Measurements from ENCODE around the gene TNFRSF21.
"Not testable (repeated sequence)": the region's sequence is repeated elsewhere in the genome, so short reads cannot be mapped to it uniquely, and the experiment has no call there.

TNFRSF21 gene, protein sequence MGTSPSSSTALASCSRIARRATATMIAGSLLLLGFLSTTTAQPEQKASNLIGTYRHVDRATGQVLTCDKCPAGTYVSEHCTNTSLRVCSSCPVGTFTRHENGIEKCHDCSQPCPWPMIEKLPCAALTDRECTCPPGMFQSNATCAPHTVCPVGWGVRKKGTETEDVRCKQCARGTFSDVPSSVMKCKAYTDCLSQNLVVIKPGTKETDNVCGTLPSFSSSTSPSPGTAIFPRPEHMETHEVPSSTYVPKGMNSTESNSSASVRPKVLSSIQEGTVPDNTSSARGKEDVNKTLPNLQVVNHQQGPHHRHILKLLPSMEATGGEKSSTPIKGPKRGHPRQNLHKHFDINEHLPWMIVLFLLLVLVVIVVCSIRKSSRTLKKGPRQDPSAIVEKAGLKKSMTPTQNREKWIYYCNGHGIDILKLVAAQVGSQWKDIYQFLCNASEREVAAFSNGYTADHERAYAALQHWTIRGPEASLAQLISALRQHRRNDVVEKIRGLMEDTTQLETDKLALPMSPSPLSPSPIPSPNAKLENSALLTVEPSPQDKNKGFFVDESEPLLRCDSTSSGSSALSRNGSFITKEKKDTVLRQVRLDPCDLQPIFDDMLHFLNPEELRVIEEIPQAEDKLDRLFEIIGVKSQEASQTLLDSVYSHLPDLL

DNA sequence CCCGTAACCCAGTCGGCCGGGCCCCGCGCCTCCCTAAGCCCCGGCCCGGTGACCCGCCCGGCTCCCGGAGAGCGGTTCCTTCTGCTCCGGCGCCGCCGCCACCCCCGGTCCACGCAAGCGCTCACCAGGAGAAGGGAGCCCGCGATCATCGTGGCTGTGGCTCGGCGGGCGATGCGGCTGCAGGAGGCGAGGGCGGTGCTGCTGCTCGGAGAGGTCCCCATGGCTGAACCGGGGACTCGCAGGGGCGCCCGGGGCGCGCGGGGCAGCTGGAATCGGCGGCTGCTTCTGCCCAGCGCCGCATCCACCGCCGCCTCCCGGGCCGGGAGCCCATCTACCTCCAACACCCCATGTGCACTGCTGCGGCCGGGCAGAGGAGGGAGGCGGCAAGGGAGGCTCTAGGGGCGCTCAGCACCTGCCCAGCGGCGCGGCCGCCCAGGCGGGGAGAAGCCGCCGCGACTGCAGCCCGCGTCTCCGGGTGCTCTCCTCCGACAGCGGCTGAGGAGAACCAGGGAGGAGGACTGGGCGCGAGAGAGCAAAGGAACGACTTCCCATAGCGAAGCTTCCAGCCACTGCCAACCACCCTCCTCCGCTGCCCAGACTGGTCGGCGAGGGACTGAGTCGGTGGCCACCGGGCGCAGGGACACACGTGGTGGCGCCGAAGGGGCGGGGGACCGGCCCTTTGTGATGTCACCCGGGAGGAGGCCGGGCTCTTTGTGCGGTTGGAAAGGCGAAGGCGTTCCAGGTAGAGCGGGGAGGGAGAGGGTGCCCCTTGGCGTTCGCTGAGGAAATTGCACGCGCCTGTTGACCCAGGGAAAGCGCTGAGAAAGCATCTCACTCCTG lies at the start of gene TNFRSF21:
Gene TNFRSF21 (minus strand): TSS at position 615 of the 840 bp plus-strand sequence. CDS start 394 bp downstream, at position 221.
- peak; percentile 77 for DNase-seq (ENCODE audit: low read depth, low spot score)

DNA sequence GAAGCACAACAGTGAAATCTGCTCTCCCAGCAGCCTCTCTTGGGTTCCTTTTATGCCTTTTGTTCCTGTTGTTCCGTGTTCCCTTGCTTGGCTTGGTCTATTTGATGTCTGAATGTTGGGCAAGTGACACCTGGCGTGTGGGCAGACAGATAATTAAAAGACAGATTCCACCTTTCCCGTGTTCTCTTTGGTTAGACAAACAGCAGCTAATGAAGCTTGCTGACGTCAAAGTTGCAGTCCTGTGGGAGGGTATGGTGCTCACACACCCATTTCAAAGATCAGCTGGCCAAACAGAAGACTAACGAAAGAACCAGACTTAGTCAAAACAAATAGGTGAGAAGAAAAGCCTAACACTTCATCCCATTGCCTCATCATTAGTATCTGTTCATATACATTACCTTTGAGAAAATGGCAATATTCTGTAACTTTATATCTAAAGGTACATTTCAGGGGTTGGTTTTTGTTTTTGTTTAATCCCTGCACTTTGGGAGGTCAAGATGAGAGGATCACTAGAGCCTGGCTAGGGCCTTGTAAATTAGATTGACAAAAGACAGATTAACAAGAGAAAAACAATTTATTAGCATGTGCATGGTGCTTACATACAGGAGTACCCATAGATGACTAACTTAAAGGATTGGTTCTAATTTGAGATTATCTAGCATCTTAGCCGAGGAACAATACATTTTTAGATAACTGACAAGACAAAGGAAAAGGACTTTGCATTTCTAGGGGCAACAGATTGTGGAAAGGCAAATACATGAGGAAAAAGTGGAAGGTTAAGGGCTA lies 48.9 kb upstream of the TNFRSF21 start:
- DNase-seq (ENCODE audit: low read depth, low spot score), result no peak

DNA sequence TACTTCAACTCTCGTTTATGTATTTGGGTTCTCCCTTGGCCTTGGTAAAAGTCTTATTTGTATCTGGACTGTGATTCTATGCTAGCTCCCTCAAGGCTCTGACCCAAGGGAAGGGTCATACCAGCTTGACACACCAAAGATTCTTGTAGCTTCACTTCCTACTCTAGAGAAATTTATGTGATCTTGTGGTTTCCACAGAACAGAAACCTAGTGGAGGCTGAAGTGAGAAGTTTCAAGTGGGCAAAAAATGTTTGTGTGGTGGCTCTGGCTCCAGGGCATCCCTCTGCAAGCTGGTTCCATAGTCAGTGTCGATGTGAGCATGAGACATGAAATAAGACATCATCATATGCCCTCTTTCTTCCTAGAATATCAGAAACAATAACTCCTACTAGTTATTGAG lies 48.1 kb upstream of the TNFRSF21 start:
- no peak for DNase-seq (ENCODE audit: low read depth, low spot score)

DNA sequence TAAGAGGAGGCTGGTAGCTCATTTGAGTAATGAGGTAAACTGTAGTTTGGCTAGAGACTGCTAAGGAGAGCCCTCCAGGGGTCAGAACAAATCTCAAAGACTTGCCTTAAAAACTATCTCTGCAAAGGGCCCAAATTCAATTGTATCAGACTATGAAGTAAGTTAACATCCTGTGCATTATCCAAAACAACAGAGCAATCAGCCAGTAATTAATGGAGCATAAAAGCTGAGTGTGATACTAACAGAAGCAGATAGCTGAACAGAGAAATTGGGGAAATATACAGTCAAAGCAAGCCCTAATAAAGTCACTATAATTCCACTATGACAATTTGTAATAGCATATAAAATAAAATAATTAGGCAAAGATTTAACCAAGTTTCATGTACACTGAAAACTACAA lies 45.8 kb upstream of the TNFRSF21 start:
- no peak for DNase-seq (ENCODE audit: low read depth, low spot score)

DNA sequence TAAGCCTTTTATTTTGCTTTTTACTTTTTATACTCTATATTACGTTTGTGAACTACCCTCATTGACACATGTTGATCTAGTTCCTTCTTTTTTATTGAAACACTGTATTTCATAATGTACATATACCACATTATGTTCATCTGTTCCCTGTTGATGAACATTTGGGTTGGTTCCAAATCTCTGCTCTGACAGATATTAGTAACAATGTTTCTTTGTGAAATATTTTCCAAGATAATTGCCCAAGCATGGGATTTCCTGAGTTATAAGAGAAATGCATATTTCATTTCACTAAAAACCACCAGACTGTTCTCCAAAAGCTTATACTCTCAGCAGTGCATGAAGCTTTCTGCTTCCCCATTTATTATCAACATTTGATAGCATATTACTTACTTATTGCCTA lies 44.2 kb upstream of the TNFRSF21 start:
- no peak for DNase-seq (ENCODE audit: low read depth, low spot score)

DNA sequence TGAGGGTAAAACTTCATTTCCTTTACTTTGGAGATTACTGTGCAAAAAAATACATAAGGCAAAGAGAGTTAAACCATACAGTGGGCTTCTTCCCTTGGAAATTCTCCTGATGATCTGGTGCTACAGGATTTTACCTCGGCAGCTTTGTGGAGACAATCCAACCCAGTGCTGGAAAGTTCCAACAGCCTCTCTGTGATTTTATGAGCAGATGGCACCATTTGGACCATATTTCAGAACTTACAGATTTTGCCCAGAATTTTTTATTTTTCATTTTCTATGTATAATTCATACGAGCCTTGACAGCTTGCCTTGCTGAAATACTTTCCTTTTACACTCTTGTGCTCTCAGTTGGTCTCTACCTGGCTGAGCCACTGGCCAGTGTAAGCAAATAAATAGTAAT lies 43.3 kb upstream of the TNFRSF21 start:
- no peak for DNase-seq (ENCODE audit: low read depth, low spot score)

DNA sequence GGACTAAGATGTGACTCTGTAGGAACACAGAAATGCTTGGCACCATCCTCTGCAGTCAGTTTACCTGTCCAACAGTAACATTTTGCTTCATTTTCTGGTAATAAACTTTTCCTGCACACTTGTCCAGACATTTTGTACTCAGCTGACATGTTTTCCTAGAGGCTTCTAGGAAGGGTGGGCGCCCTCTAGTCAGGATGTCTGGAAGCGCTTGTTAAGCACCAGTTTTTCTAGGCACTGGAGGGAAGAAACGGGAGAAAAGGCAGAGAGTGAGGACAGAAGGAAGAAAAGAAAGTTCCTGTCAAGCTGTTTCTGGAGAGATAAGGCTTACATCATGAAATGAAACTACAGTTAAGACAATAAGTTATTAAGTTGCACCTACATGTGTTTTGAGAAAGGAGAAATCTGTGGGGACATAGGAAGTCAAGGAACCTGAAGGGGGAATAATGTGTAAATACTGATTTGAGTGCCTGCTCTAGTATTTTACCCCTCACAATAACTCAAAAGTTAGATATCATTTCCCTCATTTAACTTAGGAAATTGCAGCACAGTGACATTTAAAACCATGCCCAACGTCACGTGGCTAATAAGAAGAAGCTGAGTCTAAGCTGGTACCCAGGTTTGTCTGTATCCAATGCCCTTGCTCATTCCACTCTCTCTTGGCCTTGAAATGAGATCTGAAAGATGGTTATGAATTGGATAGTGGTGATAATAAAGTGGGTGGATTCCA lies 42.7 kb upstream of the TNFRSF21 start:
- no peak for DNase-seq (ENCODE audit: low read depth, low spot score)

DNA sequence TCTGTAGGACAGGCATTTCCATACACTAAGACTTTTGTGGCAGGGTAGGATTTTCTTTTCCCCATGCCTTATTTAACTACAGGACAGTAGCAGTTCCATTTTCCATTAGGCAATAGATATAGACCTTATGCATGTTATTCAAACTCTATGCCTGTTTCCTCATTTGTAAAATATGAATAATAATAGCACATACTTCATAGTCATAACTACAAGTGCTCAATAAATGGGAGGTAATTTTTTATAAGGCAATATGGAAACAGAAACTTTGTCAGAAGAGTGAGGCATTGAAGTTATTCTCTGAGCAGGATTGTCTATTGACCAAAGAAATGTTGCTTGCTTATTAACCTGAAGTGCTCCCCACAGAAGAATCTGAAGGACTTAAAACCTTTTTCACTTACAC lies 41.9 kb upstream of the TNFRSF21 start:
- no peak for DNase-seq (ENCODE audit: low read depth, low spot score)

DNA sequence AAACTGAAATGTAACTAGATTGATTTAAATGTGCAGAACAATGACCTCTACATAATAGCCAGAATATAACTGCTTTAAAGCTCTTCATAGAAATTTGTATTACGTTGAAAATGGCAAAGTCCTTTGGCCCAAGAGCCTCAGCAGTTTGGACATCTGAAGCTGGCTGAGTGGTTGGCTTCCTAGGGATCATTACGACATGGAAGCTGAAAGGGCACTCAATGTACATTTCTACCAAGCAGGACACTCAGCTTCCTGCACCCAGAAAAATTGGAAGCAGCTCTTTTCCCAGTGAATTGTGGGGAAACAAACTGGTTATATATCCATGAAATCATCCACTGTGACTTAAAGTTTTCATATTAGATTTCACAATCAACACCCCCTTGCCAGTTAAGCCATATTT lies 40.2 kb upstream of the TNFRSF21 start:
- DNase-seq (ENCODE audit: low read depth, low spot score), result no peak

DNA sequence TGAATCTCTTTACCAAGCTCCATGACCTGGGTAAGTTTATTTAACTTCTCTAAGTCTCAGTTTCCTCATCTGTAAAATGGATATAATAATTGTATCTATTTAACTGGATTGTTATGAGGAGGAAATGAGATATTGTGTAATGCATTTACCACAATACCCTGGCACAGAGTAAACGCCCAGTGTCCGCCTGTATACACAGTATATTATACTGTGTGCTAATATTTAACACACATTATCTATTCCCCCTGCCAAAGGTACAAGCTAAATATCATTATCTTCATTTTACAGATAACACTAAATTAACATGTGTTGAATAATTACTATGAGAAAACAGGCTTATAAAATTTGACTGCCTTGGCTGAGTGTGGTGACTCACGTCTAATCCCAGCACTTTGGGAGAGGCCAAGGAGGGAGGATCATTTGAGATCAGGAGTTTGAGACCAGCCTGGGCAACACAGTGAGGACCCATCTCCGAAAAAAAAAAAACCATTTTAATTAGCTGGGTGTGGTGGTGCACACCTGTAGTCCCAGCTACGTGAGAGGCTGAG lies 38.7 kb upstream of the TNFRSF21 start:
- no peak for DNase-seq (ENCODE audit: low read depth, low spot score)

DNA sequence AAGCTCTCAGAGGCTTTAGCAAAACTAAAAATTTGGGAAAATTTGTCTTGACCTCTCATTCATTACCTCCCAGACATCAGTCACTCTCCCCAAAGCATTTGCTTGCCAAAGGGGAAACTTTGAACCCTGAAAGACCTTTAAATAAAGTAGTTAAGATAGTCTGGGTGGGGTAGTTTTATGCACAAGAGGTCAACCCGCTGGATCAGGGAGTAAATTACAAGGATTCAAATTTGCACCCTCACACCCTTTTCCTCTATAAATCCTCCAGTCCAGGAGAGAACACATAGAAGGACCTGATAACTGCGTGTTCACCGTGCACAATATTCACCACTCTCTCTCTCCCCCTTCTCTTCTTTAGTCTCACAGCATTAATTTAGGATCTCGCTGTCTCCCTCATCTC lies 36.1 kb upstream of the TNFRSF21 start:
- DNase-seq (ENCODE audit: low read depth, low spot score), result no peak

DNA sequence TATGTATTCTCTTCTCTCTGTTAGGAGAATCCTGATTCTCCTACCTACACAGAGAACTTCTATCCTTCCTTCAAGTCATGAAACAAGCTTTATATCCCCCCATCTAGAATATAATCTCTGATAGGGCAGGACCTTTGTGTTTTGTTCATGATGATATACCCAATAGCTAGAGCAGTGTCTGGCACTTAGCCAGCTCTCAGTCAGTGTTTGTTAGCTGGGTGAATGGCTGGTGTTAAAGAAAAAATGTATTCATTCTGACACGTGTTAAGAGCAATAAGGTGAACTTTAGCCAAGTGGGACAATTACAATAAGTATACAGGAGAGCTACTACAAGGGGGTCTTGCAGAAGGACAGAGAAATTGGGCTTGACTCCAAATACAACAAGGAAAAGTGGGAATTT lies 34.3 kb upstream of the TNFRSF21 start:
- no peak for DNase-seq (ENCODE audit: low read depth, low spot score)

DNA sequence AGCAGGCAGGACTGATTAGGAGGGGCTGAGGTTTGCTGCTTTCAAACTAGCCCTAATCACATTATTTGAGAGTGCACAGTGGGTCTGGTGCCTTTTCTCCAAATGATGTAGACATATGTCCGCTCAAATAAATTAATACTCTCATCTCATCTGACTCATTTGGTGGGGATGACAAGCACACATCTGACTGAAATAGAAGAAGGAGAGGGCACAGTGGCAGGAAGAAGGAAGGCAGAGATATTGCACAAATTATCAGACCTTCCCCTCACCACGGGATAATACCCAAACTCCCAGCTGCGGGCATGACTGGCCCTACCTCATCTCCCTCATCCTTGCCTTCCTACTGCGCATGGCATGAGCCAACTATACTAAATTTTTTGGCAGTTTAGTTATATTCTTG lies 33.9 kb upstream of the TNFRSF21 start:
- DNase-seq (ENCODE audit: low read depth, low spot score), result no peak

DNA sequence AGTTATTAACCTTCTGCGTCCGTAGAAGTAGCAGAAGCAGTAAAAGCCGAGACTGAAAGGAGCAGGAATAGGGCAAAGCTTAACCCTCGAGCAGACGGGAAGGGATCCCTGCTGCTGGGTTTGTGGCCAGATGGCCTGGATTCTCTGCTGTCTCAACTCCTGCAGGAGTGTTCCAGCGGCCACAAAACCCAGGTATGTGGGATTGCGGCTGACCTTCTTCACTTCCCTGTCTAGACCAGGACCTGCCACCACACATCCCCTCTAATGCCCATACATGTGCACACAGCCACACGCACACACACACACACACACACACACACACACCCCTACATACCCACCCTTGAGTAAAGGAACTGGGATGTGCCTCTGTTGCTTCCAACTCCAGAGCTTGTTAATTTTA lies 33.1 kb upstream of the TNFRSF21 start:
- no peak for DNase-seq (ENCODE audit: low read depth, low spot score)

DNA sequence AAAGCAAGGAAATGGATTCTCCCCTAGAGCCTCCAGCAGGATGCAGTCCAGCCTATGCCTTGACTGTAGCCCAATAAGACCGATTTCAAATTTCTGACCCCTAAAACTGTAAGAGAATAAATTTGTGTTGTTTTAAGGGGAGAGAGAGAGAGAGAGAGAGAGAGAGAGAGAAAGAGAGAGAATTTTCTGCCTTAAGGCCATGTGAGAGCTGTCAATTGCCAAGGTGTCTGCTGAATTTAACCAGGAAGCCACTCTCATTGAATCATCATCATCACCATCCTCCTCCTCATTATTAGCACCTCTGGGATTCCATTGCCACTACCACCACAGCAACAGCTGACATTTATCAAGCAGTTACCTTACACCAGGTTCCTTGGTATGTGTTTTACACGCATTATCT lies 27.8 kb upstream of the TNFRSF21 start:
- no peak for DNase-seq (ENCODE audit: low read depth, low spot score)

DNA sequence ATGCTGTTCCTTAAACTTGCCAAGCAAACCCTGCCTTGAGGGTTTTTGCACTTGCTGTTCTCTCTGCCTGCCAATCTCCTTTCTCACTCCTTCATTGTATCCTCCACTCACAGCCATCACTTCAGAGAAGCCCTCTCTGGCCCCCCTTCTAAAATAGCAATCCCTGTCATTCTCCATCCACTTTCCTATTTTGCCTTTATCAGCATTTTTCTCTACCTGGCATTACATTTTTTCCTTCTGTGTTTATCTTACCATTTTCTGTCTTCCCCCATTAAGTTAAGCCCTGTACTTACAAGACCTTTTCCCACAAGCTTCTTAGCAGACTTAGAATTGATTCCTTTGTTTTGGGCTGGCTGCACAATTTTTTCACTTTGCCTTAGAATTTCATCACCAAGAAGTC lies 26.6 kb upstream of the TNFRSF21 start:
- no peak for DNase-seq (ENCODE audit: low read depth, low spot score)

DNA sequence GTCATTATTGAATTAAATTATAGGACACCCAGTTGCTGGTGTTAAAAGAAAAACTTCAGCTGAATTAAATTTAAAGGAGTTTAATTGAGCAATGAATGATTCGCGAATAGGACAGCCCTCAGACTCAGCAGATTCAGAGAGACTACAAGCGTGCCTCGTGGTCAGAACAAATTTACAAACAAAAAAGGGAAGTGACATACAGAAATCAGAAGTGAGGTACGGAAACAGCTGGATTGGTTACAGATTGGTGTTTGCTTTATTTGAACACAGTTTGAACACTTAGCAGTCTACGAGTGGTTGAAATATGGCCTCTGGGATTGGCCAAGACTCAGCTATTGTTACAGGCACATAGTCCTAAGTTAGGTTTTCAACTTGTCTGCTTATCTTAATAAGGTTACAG lies 25.8 kb upstream of the TNFRSF21 start:
- DNase-seq (ENCODE audit: low read depth, low spot score), result no peak

DNA sequence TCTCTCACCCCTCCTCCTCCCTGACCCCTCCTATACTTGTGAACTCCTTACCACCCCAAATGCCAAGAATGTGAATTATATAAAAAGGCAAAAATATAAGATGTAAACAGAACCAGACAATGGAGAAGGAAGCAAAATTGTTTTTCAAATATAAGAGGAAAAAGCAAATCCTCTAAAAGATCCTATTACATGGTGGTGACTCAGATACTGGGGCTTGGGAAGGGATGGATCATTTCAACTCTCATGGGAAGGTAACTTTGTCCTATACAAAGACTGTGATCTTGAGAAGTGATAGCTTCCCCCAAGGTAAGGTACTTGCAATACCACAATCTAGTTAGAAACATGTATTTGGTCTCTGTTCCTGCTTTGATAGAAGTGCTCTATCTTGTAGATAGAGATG lies 24.6 kb upstream of the TNFRSF21 start:
- DNase-seq (ENCODE audit: low read depth, low spot score), result no peak

DNA sequence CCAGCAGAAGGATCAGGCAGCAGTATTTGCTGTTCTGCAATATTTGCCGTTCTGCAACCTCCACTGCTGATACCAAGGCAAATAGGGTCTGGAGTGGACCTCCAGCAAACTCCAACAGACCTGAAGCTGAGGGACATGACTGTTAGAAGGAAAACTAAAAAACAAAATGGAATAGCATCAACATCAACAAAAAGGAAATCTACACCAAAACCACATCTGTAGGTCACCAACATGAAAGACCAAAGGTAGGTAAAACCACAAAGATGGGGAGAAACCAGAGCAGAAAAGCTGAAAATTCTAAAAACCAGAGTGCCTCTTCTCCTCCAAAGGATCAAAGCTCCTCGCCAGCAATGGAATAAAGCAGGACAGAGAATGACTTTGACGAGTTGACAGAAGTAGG lies 18.9 kb upstream of the TNFRSF21 start:
- not testable (repeated sequence) for DNase-seq (ENCODE audit: low read depth, low spot score)

DNA sequence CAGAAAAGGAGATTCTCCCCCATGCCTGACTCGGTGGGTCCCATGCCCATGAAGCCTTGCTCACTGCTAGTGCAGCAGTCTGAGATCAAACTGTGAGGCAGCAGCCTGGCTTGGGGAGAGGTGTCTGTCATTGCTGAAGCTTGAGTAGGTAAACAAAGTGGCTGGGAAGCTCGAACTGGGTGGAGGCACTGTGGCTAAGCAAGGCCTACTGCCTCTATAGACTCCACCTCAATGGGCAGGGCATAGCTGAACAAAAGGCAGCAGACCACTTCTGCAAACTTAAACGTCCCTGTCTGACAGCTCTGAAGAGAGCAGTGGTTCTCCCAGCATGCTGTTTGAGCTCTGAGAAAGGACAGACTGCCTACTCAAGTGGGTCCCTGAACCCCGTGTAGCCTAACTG lies 18.4 kb upstream of the TNFRSF21 start:
- DNase-seq (ENCODE audit: low read depth, low spot score), result not testable (repeated sequence)

DNA sequence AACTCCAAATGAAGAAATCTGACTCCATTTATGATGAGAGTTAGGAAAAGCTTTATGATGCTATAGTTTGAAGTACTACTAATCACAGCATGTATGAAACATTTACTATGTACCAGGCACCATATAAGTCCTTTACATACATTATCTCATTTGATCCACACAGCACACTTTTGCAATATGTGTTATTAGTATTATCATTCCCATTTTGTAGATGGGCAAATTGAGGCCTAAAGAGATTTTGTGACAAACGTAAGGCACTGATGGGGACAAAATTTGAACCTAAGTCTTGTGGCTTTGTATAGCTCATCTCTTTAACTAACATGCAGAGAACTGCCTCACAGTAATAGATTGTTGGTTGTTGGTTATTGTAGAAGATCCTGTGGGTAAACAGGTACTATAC lies 14.2 kb upstream of the TNFRSF21 start:
- no peak for DNase-seq (ENCODE audit: low read depth, low spot score)

All from smooth muscle cell of the brain vasculature (primary cell).